Astrocyte (in vitro differentiated cells and primary cell): ENCODE data around the gene NCKAP5L.

Source experiments
- CTCF ChIP-seq: IDR thresholded peaks from 2 replicates; pipeline ENCODE4 v1.5.1; 2011; ENCODE audit warnings: low read depth, mild to moderate bottlenecking, inconsistent platforms, low read length, moderate library complexity; ENCODE audit not compliant: insufficient read depth
- EZH2 ChIP-seq: IDR thresholded peaks from 2 replicates; pipeline ENCODE4 v1.6.1; 2012; ENCODE audit warnings: mild to moderate bottlenecking, low read length, inconsistent platforms; ENCODE audit not compliant: insufficient read depth

- TF ChIP-seq CTCF (no peak), EZH2 (no peak)
These were observed 22.8 kb downstream of the NCKAP5L start for GRCh38 chr12:49805409-49805808.
